HG02870 (cell line): ENCODE measurements around the gene LRRC27.

Experiments used
- ATAC-seq: cut with Tn5 transposase; IDR thresholded peaks from one replicate; pipeline ENCODE4 v1.9.1; 2021; ENCODE audit warnings: mild to moderate bottlenecking, moderate library complexity; ENCODE audit not compliant: unreplicated experiment

The LRRC27 gene

GRCh38 chr10:132300582-132300981, 31.4 kb upstream of the LRRC27 start:
- ATAC-seq, result no peak

DNA sequence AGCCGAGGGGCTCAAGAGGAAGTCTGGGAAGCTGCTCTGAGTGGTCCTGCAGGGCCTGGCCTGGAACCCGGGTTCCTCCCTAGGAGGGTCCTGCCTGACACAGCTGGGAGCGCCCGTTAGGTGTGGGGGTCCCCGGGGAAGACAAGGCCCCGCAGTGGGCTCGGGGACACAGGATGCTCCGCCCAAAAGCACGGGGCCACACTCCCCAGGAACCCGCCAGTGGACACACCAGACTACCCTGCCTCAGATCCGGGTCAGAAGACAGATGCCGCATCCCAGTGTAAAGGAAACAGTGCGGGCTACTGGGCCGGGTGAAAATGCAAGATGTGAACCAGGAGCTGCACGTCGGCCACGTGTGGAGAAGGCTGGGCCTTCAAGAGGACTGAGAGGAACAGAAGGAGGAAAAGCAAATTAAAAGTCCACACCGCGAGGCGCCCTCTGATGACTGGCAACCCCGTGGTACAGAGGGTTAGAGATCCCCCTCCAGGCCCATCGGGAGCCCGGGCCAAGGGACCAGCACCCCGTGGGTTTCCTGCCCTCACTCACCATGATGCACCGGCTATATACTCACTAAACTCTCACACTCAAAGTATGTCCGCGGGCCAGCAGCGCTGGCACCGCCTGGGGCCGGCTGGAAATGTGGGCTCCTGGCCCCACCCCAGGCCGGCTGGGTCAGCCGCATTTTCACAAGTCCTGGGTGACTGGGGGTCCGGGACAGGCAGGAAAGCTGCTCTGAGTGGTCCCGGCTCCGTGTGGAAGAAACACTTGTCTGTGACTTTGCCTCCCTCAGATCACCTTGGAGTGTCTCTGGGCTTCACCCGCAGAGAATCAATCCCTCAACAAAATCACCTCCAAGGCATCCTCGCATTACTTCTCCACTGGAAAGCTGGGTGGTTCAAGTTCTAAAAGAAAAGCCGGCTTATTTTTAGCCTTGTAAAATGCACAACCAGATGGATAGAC, 30.3 kb upstream of the LRRC27 start:
- no peak for ATAC-seq

DNA sequence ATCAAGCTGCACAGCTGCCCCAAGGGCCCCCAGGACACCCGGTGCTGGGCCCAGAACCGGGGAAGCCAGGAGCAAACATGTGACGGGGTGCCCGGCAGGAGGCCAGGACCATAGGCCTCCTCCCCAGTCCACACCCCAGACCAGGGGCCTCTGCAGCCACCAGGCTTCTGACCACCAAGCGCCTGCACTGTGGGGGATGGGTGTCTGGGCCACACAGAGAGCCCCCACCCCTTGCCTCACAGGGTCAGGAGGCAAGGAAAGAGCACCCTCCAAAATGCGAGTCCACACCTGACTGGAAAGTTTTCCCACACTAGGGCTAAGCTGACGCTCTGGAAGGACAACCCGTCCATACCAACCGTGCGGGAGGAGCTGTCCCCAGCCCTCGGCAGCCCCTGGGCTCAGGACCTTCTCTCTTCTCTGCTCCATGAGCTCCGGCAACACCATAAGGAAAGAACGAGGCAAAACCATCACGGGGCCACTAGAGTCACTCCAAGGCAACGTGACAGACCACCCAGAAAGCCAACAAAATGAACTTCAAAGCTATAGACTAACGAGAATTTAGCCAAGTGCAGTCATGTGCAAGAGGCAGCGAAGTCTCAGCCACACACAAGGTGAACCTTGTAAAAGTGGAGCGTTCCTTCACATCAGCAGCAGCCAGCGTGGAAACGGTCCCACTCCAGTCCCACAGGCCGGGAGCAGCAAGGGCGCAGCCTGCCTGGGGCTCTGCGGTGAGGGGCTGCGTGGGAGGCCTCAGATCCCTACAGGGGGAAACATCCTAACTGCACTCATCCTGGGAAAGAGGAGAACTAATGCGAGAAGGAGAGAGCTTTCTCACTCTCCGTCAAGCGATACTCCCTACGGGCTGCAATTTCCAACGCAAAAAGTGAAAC, 29.3 kb upstream of the LRRC27 start:
- ATAC-seq, result no peak

GRCh38 chr10:132303361-132304115, 28.5 kb upstream of the LRRC27 start:
- no peak for ATAC-seq

GRCh38 chr10:132304756-132305509, 27.1 kb upstream of the LRRC27 start:
- ATAC-seq, result no peak

- ATAC-seq, result no peak
Measured at GRCh38 chr10:132305654-132306342, 26.2 kb upstream of the LRRC27 start.

DNA sequence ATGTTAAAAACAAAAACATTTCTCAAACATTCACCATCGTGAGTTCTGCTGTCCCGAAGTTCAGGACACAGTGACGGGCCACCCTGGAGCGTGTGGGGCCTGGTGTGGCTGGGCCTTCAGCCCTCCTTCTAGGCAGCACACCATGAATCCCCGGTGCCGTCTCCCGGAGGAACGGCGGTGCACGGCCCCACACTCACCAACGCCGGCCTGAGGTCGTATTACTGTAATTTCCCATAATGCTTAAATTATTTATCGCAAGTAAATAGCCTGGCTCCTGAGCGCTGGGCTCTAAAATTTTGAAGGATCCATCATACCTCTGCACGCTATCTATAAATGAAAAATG, 25.7 kb upstream of the LRRC27 start:
- no peak for ATAC-seq

DNA sequence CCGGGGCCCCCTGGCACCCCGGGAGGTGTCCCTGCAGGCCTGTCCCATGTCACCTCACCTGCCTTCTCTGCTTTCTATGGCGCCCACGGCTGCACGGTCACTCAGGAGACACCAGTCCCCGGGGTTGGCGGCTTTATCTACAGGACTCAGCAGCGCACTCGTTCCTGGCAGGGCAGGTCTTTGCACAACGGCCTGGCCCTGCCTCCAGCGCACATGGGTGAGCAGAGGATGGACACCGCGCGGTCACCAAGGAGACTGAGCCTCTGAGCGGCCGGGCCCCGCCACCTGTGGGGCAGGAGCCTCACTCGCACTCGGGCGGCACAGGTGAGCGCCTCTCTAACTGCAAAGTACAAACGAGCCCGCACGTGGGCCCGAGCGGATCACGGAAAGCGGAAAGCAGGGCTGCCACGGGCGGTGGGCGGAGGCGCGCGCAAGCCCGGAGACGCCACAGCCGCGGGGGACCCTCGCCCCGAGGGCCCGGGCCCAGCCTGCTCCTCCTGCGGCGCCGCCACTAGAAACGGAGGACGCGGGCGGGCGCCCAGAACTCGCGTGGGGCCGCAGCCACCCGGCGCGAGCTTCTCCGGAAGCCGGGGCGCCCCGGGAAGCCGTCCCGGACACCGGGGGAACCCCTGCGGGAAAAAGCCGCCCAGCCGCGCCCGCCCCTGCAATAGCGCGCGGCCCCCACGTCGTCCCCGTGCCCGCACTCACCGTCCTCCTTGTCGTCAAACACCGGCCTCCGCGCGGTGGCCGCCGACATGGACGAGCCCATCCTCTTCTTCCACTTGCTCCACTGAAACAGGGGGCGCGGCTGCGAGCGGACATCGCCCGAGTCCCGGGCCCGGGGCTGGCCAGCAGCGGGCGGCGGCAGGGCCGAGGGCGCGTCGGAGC, 24.9 kb upstream of the LRRC27 start:
- no peak for ATAC-seq

GRCh38 chr10:132307823-132308586, 24.0 kb upstream of the LRRC27 start, which contains the start of gene STK32C:
STK32C (minus strand) TSS chr10:132307950; CDS start chr10:132307833, 117 bp downstream.
- ATAC-seq, result peak; percentile 69

GRCh38 chr10:132308587-132309470, 23.2 kb upstream of the LRRC27 start:
- no peak for ATAC-seq

DNA sequence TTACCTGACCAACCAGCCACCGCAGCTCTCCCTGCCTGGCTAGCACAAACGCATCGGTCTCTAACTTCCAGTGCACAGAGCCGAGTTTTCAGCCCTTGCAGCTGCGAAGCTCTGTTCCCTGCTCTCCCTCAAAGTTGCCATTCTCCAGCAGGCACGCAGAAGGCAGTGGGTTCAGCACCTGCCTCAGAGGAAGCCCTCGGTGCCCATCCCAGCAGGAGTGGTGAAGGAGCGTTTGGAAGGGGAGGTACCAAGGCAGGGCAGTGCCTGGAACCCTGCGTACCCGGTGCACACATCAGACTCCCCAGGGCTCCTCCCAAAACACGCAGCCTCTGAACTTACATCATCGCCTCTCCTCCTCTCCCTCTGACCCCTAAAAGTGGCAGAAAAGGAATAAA, 22.5 kb upstream of the LRRC27 start:
- ATAC-seq, result no peak

DNA sequence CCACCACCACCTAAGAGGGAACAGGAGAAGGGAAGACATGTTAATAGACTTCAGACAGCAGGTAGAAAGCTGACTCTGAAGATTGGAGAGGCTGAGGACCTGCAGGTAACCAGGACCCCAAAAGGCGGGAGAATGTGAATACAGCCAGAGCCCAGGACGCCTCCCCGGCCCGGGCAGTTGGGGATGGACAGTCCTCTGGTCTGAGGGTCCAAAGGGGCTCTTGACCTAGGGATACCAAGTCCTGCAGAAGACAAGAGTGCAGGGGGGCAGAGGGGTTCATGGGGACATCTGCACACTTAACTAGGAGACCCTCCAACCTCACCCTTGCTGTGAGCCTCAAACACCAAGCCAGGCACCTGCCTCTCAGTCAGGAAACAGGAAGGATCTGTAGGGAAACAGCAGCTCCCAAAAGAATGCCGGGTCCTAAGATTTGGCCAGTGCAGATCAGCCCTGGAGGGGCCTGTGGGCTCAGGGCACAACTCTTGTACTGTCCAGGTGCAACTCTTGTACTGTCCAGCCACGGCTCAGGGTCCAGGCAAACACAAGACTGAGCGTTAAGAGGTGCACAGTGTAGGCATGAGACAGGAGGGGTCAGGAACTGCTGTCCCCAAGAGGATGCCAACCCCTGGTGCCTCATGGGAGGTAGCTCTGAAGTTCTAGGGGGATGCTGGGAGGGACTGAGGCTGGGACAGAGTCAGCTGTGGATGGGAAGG, 22.0 kb upstream of the LRRC27 start:
- no peak for ATAC-seq

DNA sequence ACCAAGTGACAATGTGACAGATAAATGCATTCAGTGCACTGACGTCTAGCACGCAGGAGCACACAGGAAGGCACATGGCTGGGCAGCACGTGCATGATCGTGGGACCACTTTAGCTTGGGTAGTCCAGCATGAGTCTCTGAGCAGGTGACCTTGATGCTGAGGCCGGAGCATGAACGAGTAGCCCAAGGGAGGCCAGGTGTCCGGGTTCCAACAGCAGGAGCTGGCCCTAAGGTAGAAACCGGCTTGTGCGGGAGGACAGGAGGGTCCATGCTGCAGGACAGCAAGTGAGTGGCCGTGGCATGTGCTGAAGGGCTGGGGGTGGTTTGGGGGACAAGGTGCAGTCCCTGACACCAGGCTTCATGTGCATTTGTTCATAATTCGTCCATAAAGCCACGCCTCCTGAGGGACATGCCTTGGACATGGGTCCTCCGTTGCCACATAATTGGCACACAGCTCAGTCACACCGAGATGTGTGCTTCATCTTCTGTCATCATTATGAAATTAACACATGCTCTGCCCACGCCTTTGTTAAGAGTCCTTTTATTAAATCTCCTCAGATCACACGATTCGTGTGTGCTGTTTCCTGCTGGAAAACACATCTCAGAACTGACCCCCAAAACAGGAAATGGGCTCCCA, 21.2 kb upstream of the LRRC27 start:
- no peak for ATAC-seq

GRCh38 chr10:132311338-132311939, 20.6 kb upstream of the LRRC27 start:
- no peak for ATAC-seq

DNA sequence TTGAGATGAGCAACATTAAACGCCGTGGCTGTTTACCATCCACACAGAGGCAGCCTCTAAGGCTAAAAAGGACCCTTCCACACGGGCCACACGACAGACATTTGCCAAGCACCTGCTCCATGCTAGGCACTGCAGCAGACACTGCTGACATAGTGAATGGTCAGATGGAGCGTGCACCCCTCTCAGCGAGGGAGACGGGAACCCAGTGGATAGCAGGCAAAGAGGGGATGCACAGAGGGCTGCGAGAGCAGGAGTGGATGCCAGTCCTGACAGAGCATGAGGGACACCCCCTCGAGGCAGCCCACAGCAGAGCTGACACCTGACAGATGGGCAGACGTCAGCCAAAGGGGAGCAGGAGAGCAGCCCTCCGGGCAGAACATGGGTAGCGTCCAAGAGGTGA, 18.7 kb upstream of the LRRC27 start:
- no peak for ATAC-seq
